Kidney tubule cell (primary cell): ENCODE measurements around the gene MAT1A.

Experiments
- DNase-seq: peaks from one replicate; pipeline ENCODE4 v3.0.0-alpha.2; 2018; ENCODE audit warnings: low spot score

MAT1A gene

DNA sequence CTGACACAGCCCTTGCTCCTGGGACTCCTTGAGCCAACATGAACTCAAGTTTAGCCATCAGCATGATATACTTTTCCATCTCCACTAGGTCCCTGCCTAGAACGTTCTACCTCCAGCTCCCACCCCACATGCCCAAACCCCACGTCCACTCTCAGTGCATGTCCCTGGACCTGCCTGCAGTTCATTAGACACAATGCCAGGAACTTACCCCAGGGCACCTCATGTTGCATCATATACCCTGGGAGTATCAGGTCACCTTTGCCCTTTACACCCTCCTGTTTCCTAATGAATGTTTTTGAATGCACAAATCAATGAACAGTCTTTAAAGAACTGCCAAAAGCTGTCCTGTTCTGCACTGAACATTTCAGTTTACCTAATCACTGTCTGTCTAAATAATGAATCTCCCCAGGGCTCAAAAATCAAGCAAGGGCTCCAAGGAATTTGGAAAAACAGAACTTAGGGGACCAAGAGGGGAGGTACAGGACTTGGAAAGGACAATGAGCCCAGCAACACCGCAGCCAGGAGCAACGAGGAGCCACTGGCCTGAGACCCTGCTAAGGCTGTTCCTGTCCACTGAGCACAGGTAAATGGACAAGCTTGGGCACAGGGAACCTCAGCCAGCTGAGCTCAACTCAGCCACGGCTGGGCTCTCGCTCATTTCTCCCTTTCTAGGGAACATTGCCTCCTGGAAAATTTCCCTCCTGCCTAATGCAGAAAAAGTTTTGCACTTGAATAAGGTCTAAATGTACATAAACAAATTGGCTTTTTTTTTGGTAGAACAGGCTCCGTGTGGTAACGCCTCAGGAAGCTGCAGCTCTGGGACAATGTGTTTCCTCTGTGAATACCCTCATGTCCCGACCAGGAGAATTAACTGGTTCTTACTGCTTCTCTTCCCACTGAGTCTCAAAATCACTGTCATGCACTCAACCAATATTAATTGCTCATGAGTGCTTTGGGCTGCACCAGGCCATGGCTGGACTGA lies 7.4 kb downstream of the MAT1A start:
- DNase-seq = no peak

GRCh38 chr10:80281292-80281691 lies 8.2 kb downstream of the MAT1A start:
- DNase-seq = no peak

DNA sequence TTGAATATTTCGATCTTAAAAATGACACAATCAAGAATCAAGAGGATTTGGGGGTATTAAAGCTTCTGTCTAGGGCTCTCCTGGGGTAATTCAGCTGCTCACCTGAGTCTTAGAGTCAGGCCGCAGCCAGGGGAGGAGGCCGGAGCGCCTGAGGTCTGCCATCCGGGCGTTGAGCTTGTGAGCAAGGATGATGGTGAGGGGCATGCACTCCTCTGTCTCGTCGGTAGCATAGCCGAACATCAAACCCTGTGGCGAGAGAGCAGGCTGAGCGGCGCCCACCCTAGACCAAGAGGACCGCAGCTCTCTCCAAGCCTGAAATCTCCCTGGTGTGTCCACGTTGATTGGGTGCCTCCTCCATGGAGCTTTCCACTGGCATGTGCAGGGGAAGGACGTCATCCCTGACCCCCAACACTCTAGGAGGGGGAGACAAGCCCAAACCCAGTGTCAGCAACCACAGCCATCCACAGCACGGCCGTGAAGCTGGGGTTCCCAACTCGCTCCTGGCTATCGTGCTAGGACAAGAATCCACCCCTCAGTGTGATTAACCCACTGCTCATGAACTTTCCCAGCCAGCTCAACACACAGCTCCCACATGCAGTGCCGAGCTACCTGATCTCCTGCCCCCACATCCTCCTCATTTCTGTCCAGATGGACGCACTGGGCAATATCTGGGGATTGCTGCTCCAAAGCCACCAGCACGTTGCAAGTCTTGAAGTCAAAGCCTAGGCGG lies 9.2 kb downstream of the MAT1A start:
- DNase-seq = no peak

DNA sequence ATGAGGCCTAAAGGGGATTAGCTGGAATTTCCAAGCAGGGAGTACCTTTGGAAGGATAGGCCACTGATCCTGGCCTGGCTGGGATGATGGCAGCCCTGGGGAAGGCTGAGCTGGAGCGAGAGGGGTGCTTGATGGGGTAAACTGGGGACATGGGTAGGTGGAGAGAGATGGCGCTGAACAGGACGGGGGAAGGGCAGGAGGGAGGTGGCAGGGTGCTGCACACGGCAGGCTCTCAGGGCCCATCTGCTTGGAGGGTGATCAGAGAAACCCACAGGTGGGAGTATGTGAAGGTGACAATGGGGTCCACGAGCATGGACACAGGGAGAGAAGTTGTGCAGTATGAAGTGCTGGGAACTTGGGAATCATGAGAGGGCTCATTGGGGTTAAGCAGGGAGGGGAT lies 10.3 kb downstream of the MAT1A start:
- no peak for DNase-seq

DNA sequence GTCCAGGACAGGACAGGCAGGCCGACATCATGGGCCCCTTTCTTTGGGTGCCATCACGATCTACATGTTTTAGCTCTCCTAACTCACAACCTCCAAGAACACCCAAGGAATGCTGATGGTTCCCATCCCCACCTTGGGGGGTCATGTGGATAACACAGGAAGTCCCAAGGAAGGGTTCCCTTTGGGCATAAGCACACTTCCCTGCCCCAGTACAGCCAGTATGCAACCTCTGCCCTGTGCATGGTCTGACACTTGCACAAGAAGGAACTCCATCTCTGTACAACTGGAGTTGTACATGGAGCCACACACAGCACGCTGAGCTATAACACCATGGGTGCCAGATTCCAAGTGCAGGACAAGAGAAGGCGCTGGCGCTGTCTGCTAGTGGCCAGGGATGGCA lies 11.0 kb downstream of the MAT1A start:
- DNase-seq = no peak

- no peak for DNase-seq
Observed at GRCh38 chr10:80277567-80278250, 11.7 kb downstream of the MAT1A start.

- DNase-seq = no peak
Observed at GRCh38 chr10:80277016-80277415, 12.4 kb downstream of the MAT1A start.

DNA sequence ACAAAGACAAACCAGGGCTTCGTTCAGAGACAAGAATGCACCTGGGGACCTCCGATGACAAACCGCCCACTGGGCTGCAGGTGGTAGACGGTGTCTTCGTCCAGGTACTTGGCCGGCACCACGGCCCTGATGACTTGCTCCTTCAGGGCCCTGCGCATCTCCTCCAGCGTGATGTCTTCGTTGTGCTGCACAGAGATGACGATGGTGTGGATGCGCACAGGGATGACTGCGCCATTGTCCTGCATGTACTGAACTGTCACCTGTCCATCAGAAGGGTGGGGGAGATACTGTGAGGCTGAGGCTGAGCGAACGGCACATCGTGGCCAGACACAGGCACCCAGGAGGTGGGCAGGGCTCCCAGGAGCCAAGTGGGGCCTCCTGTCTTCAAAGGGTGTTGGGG lies 13.1 kb downstream of the MAT1A start:
- DNase-seq = no peak

- DNase-seq = no peak
Observed at GRCh38 chr10:80275756-80276155, 13.7 kb downstream of the MAT1A start.

DNA sequence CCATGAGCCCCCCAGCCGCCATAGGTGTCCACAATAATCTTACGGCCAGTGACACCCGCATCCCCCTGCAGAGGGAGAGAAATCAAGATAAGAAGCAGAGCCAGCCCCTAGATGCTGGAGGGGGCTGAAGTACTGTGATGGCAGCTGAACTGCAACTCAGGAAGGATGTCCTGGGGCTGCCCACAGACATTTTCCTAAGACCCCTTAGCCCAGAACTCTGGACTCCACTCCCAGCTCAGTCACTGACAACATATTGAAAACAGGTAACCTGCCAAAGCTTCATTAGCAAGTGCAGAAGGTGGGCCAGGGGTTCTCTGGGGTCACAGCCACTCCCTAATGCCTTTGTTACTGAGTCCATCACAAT lies 14.3 kb downstream of the MAT1A start:
- no peak for DNase-seq

GRCh38 chr10:80274396-80275134 lies 14.9 kb downstream of the MAT1A start:
- DNase-seq = no peak

GRCh38 chr10:80273523-80274170 lies 15.8 kb downstream of the MAT1A start:
- DNase-seq = no peak

- peak; percentile 23 for DNase-seq
Observed at GRCh38 chr10:80272793-80273522, 16.5 kb downstream of the MAT1A start.

DNA sequence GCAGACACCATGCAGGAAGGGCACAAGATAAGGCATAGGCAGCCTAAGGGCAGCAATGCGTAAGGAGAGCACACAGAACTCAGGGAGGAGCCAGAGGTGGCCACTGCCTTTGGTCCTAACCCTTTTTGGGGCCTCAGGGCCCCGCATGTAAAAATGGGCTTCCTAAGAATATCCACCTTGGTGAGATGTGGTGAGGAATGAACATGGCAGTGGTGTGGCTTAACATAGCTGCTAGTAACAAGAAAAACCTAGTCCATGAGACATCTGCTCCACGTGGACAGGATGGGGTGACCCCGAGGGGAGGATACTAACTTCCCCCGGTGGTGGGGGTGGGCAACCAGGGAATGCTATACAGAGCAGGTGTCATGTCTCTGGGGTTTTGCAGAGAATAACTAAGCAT lies 18.0 kb downstream of the MAT1A start:
- DNase-seq = no peak

- DNase-seq = no peak
Observed at GRCh38 chr10:80270887-80271286, 18.6 kb downstream of the MAT1A start.

GRCh38 chr10:80268938-80269588 lies 20.4 kb downstream of the MAT1A start:
- DNase-seq = no peak

DNA sequence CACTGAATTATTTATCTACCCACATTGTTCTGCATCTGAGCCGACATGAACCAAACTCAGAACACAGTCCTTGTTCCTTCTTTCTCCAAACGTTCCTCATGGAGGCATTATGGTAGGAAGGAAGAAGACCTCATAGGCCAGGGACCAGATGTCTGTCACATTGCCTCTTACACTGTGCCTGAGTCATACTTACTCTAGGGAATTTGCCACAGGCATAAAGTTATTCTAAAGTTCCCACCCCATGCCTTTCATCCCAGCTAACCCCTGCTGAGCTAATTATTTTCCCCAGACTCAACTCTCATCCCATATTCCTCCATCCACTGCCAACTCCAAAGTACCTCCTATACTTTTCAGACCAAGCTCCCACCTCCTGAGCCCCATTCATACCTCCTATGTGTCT lies 21.2 kb downstream of the MAT1A start:
- no peak for DNase-seq

DNA sequence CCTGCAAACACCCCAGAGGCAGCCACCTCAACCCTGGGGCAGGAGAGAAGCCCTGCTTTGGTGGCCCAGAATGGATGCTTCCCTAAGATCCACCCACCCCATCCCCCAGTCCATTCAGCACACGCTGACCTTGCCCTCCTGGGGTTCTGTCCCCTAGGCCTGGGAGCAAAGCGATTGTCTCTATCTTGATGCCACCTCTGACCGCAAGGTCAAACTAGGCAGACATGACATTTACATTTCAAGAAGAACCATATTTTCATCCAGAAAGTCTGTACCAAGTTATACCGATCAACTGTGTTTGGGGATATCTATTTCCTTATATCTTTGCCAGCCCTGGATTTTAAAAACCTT lies 23.0 kb downstream of the MAT1A start:
- no peak for DNase-seq

DNA sequence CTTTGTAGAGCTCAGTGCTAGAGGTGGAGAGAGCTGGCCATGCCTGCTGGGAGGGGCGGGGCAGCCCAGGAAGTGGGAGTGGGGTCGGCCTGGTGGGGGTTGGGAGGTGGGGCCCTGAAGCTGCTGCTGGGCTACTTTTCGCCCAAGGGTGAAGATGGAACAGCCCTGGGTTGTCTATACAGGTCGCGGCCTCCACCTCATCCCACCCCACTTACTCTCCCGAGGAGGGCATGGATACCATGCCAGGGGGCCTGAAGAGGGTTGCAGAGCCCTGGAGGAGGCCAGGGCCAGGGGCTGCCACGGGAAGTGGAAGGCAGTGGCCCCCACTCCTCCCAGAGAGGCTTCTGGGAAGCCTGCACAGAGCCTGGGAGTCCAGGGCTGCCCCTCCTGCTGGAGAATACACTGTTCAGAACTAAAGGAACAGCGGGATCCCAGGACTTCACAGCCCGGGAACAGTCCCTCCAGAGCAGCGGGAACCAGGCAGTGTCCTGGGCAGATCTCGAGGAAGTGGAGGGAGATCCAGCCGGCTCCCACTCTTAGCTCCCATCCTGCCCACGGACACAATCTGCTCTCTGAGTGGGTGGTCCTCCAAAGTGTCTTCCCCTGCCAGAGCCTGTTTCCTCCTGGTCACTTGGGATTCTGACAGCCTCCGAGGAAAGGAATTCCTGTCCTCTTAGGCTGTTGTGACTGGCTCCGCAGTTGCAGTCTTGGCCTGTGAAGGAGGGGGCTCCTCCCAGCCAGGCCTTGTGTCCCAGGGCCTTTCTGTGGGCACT lies 23.5 kb downstream of the MAT1A start:
- DNase-seq = no peak
